ENCODE measurements around the gene PIH1D2. TPM values are rescaled to one million over a fixed set of nuclear protein-coding genes. Genes with fewer than 3 reads are reported as not detected.
"Not testable (repeated sequence)": the region's sequence is repeated elsewhere in the genome, so short reads cannot be mapped to it uniquely, and the experiment has no call there.

Gene PIH1D2
- total RNA-seq, 4 donors from 2014 or later: 0.38 to 2.4 (median 0.90) TPM

- WGBS, 2 donors: 90 to 95% methylated on average over 11 of the region's 11 CpGs
- TF ChIP-seq CTCF (IDR thresholded peaks at IDR 0.05) (no peak), POLR2A (IDR thresholded peaks at IDR 0.05) (no peak)
- intact Hi-C loops (cut with DNase I; ENCODE audit: low total_unique reads): no loop called here
- DNase-seq (ENCODE audit: low spot score in 2 of 2): no peak
- H3K4me3 ChIP-seq (ENCODE audit: low read depth, poor library complexity, severe bottlenecking): no peak overlapping the region
Measured at GRCh38 chr11:112097734-112098528, 24.1 kb upstream of the PIH1D2 start.

GRCh38 chr11:112096194-112096593 lies 22.4 kb upstream of the PIH1D2 start:
- TF ChIP-seq CTCF (IDR thresholded peaks at IDR 0.05): no peak
- no peak for TF ChIP-seq POLR2A (IDR thresholded peaks at IDR 0.05)
- no peak overlapping the region for H3K4me3 ChIP-seq (ENCODE audit: low read depth, poor library complexity, severe bottlenecking)
- intact Hi-C loops (cut with DNase I; ENCODE audit: low total_unique reads): no loop called here
- DNase-seq (ENCODE audit: low spot score in 2 of 2): no peak

DNA sequence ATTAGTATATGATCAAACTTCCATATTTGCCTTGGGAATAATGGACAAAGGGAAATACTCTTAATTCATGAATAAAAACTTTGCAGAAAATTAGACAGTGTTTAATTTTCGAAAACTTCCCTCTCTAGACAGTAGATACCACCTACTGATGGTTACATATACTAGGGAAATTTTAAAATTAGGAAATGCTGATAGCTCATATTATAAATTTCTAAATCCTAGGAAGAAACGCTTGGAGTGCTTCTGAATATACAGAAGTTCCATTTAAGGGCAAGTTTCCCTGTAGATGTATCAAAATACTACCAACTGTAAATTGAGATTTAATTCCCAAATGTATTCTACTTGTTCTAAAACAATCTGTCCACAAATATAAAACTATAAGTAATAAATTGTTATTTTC lies 21.5 kb upstream of the PIH1D2 start:
- DNase-seq (ENCODE audit: low spot score in 2 of 2); intact Hi-C loops (cut with DNase I; ENCODE audit: low total_unique reads); H3K4me3 ChIP-seq (ENCODE audit: low read depth, poor library complexity, severe bottlenecking): not testable (repeated sequence)
- WGBS, 2 donors: 90 to 100% methylated on average over 2 of the region's 2 CpGs

DNA sequence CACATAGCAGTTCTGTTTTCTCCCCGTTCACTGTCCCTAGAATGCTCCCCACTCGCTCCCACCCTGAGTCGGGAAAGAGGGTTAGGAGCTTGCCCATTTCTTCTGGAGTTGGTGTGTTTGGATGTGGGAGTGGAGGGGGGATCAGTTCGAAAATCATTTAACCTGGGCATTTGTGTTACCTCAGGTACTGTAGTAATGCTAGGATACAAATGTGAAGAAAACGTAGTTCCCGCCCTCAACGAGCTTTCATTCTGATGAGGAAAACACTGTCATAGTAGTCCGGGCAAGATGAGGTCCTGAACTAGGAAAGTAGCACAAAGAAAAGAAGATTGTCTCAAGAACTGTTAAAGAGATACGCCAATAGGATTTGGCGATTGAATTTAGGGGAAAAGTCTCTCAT lies 13.4 kb upstream of the PIH1D2 start:
- DNase-seq (ENCODE audit: low spot score in 2 of 2): no peak
- 18 to 20% methylated on average over 10 of the region's 10 CpGs for WGBS, 2 donors

GRCh38 chr11:112086422-112087191 lies 12.8 kb upstream of the PIH1D2 start, which contains the start of the genes SDHD and TIMM8B:
Gene SDHD (plus strand): TSS chr11:112086873. CDS start chr11:112086908, 35 bp downstream.
Gene TIMM8B (minus strand): TSS chr11:112086756. CDS start chr11:112086723, 33 bp downstream.
- peak within 1 kb of the TSS; percentile 86 for H3K4me3 ChIP-seq (ENCODE audit: low read depth, poor library complexity, severe bottlenecking)
- TF ChIP-seq POLR2A (IDR thresholded peaks at IDR 0.05) (no peak), CTCF (IDR thresholded peaks at IDR 0.05) (peak in 1 of 3 donors; percentile 46)
- intact Hi-C loops (cut with DNase I; ENCODE audit: low total_unique reads): no loop called here
- WGBS, 2 donors: 0% methylated on average over 40 to 45 of the region's 45 CpGs
- peak; percentile 96 to 99 for DNase-seq (ENCODE audit: low spot score in 2 of 2)

More for the DNA sequence above, 13.4 kb upstream of the PIH1D2 start:
- peak overlapping the region; percentile 86 for H3K4me3 ChIP-seq (ENCODE audit: low read depth, poor library complexity, severe bottlenecking)
- intact Hi-C loops (cut with DNase I; ENCODE audit: low total_unique reads): no loop called here
- no peak for TF ChIP-seq CTCF (IDR thresholded peaks at IDR 0.05)
- TF ChIP-seq POLR2A (IDR thresholded peaks at IDR 0.05): no peak

- 3 to 6% methylated on average over 19 of the region's 19 CpGs for WGBS, 2 donors
- no peak for DNase-seq (ENCODE audit: low spot score in 2 of 2)
- peak overlapping the region; percentile 86 for H3K4me3 ChIP-seq (ENCODE audit: low read depth, poor library complexity, severe bottlenecking)
- TF ChIP-seq POLR2A (IDR thresholded peaks at IDR 0.05): no peak
- TF ChIP-seq CTCF (IDR thresholded peaks at IDR 0.05): no peak
- intact Hi-C loops (cut with DNase I; ENCODE audit: low total_unique reads): no loop called here
Measured at GRCh38 chr11:112085822-112086421, 12.1 kb upstream of the PIH1D2 start.

Data from lower leg skin (tissue), 4 donors.